ENCODE results near the gene UCHL3. TPM values are rescaled to one million over a fixed set of nuclear protein-coding genes. Genes with fewer than 3 reads are reported as not detected.

The UCHL3 gene
- total RNA-seq, 2 donors from 2014 or later: 17.1 to 26.8 TPM

DNA sequence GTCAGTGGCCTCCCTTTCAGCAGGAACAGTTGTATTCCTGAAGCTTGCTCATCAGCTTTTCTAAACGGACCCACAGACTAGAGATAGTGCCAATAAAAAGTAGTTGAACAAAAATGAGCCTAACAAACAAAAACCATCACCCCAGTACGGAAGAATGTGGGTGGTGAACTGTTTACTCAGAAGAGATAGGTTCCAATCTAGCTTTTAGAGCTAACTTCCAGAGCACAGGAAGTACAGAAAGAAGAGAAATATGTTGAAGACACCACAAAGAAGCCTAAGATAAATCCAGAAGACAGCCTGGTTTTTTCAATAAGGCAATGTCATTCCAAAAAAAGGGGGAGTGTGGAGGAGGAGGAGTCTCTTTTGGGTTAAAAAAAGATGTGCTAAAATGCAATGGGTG, 83.7 kb downstream of the UCHL3 start:
- no peak for DNase-seq (ENCODE audit: low spot score)
- Histone ChIP-seq H3K27me3 (replicated peaks; ENCODE audit: insufficient read depth) (no peaks in the 10 kb centered on the region), H3K4me1 (replicated peaks) (no peaks in the 10 kb centered on the region), H3K27ac (no peak overlapping the region), H3K9me3 (no peaks in the 10 kb centered on the region), H3K36me3 (no peaks in the 10 kb centered on the region), H3K4me3 (no peak overlapping the region)
- TF ChIP-seq POLR2AphosphoS5 (IDR thresholded peaks at IDR 0.05) (no peak), POLR2A (IDR thresholded peaks at IDR 0.05) (no peak)
- TF ChIP-seq, protein P1, sequence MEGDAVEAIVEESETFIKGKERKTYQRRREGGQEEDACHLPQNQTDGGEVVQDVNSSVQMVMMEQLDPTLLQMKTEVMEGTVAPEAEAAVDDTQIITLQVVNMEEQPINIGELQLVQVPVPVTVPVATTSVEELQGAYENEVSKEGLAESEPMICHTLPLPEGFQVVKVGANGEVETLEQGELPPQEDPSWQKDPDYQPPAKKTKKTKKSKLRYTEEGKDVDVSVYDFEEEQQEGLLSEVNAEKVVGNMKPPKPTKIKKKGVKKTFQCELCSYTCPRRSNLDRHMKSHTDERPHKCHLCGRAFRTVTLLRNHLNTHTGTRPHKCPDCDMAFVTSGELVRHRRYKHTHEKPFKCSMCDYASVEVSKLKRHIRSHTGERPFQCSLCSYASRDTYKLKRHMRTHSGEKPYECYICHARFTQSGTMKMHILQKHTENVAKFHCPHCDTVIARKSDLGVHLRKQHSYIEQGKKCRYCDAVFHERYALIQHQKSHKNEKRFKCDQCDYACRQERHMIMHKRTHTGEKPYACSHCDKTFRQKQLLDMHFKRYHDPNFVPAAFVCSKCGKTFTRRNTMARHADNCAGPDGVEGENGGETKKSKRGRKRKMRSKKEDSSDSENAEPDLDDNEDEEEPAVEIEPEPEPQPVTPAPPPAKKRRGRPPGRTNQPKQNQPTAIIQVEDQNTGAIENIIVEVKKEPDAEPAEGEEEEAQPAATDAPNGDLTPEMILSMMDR (IDR thresholded peaks at IDR 0.05): no peak
- intact Hi-C loops (cut with DNase I): no loop called here
- WGBS: 11% methylated on average over 2 of the region's 2 CpGs

- Histone ChIP-seq H3K27ac (peak overlapping the region; percentile 82 to 87), H3K4me1 (replicated peaks) (no peaks in the 10 kb centered on the region), H3K9me3 (no peaks in the 10 kb centered on the region), H3K36me3 (no peaks in the 10 kb centered on the region), H3K27me3 (replicated peaks; ENCODE audit: insufficient read depth) (no peaks in the 10 kb centered on the region), H3K4me3 (peak overlapping the region; percentile 74 to 78)
- intact Hi-C loops (cut with DNase I): no loop called here
- DNase-seq (ENCODE audit: low spot score): no peak
- TF ChIP-seq POLR2A (IDR thresholded peaks at IDR 0.05): no peak
- 18% methylated on average over 36 of the region's 49 CpGs for WGBS
These were observed 85.7 kb downstream of the UCHL3 start for GRCh38 chr13:75635101-75635827.

DNA sequence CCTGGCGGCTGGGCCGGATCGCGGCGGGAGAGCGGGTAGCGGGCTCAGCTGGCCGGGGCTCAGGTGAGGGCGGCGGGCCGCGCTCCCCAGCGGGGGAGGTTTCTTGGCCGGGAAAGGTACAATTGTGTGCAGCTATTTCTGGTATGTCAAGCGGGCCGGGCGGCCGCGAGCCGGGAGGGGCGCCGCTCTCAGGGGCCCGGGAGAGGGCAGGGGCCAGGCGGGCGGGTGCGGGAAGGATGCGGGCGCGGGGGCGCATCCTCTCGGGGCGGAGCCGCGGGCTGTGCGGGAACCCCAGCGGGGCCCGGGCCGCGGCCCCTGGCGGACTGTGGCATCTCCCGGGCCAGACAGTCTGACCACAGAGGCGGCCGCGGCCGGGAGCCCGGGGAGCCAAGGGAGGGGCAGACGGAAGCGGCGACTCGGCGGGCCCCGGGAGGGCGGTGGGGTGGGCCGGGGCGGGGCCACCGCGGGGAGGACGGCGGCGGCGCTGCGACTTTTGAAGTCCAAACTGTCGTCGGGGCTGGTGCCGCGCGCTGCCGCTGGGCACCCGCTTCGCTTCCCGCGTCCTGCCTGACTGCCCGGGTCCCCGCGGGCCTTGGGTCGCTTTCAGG, 86.3 kb downstream of the UCHL3 start, which contains the start of gene LMO7:
Gene LMO7 (plus strand): TSS at position 503 of the 608 bp plus-strand sequence. CDS start 328 bp downstream, outside the sequence.
- intact Hi-C loops (cut with DNase I): no loop called here
- Histone ChIP-seq H3K27ac (peak within 1 kb of the TSS; percentile 82 to 87), H3K4me3 (peak within 1 kb of the TSS; percentile 74 to 78), H3K27me3 (replicated peaks; ENCODE audit: insufficient read depth) (no peaks in the 10 kb centered on the region), H3K9me3 (no peaks in the 10 kb centered on the region), H3K36me3 (no peaks in the 10 kb centered on the region), H3K4me1 (replicated peaks) (no peaks in the 10 kb centered on the region)
- under 1% methylated on average over 52 of the region's 76 CpGs for WGBS
- TF ChIP-seq POLR2AphosphoS5 (IDR thresholded peaks at IDR 0.05) (peak; percentile 39), POLR2A (IDR thresholded peaks at IDR 0.05) (peak; percentile 51)
- TF ChIP-seq, protein P1 (IDR thresholded peaks at IDR 0.05): peak in 1 of 4 experiments; percentile 13
- DNase-seq (ENCODE audit: low spot score): peak; percentile 74

DNA sequence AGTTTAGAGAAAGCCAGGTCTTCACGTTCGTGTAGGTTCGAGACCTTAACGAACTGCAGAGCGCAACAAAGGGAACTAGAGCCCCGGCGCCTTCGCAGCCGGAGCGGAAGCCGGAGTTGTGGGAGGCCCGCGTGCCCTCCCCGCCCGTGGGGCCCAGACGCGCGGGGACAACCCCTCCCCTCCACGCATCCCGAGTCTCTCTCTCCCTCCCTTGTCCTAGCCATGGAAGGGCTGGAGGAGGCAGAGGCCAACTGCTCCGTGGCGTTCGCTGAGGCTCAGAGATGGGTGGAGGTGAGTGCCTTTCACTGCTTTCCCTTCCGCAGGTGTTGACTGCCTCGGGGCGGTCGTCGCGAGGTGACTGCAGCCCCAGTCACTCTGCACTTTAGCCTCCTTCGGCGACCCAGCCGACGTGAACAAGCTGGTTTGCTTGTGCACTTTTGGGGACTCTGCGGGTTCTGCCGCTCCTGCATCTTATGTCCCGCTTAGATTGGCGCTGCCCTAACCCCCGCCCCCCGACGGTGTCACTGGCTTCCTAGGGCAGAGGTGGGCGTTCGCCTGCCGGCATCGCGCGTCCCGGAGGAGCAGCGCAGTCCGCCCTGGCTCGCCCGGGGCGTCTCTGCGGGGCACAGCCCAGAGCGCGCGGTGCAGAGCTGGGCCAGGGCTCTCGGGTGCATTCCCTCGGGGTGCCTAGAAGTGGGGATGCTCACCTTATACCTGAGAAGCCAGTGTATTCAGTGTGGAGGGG, 87.0 kb downstream of the UCHL3 start:
- no peaks in the 10 kb centered on the region for H3K27me3 ChIP-seq (replicated peaks; ENCODE audit: insufficient read depth)
- 0% methylated on average over 30 of the region's 58 CpGs for WGBS
- no peaks in the 10 kb centered on the region for H3K36me3 ChIP-seq
- intact Hi-C loops (cut with DNase I): no loop called here
- TF ChIP-seq POLR2AphosphoS5 (IDR thresholded peaks at IDR 0.05) (no peak), POLR2A (IDR thresholded peaks at IDR 0.05) (no peak)
- TF ChIP-seq, protein P1 (IDR thresholded peaks at IDR 0.05): no peak
- no peaks in the 10 kb centered on the region for H3K4me1 ChIP-seq (replicated peaks)
- H3K9me3 ChIP-seq: no peaks in the 10 kb centered on the region
- H3K27ac ChIP-seq: peak overlapping the region; percentile 82 to 87
- peak overlapping the region; percentile 74 to 78 for H3K4me3 ChIP-seq
- DNase-seq (ENCODE audit: low spot score): no peak

- Histone ChIP-seq H3K36me3 (no peaks in the 10 kb centered on the region), H3K9me3 (no peaks in the 10 kb centered on the region), H3K27ac (peak overlapping the region; percentile 82 to 87), H3K4me1 (replicated peaks) (no peaks in the 10 kb centered on the region), H3K4me3 (peak overlapping the region; percentile 74 to 78), H3K27me3 (replicated peaks; ENCODE audit: insufficient read depth) (no peaks in the 10 kb centered on the region)
- WGBS: 16% methylated on average over 17 of the region's 17 CpGs
- TF ChIP-seq POLR2AphosphoS5 (IDR thresholded peaks at IDR 0.05): no peak
- TF ChIP-seq, protein P1 (IDR thresholded peaks at IDR 0.05): no peak
- no peak for TF ChIP-seq POLR2A (IDR thresholded peaks at IDR 0.05)
- intact Hi-C loops (cut with DNase I): no loop called here
- DNase-seq (ENCODE audit: low spot score): no peak
These were observed 87.7 kb downstream of the UCHL3 start for GRCh38 chr13:75637181-75637750.

Measured in prostate gland (tissue), 2 donors.